CD14-positive monocyte (primary cell): ENCODE data around the gene E2F4. TPM values are rescaled to one million over a fixed set of nuclear protein-coding genes. Genes with fewer than 3 reads are reported as not detected.
A peak's percentile ranks its signal among the peaks of the same experiment; 100 is the strongest.

Experiments used
- DNase-seq, 3 donors: peaks; one replicate each; pipeline ENCODE4 v3.0.0-alpha.2; 2011 to 2022
- H2AFZ ChIP-seq: 2 replicates; pipeline ENCODE4 v1.6.0; 2012; ENCODE audit warnings: mild to moderate bottlenecking, low read depth, low read length, inconsistent platforms; ENCODE audit not compliant: insufficient read depth, poor library complexity, severe bottlenecking
- H3K27ac ChIP-seq, 2 donors: 1 replicate in 1 of 2; 2 replicates in 1 of 2; pipeline ENCODE4 v1.5.1; 2012 to 2013; ENCODE audit warnings: low read length in 2 of 2, control low read depth in 1 of 2, inconsistent platforms in 1 of 2, low read depth in 1 of 2, mild to moderate bottlenecking in 1 of 2
- H3K27me3 ChIP-seq, 2 donors: one replicate each; pipeline versions ENCODE4 v1.6.0 to v1.6.1; 2011 to 2013; ENCODE audit warnings: low read length in 2 of 2; ENCODE audit not compliant: control insufficient read depth in 2 of 2, insufficient read depth in 2 of 2
- H3K36me3 ChIP-seq, 2 donors: replicated peaks in 1 of 2; 1 replicate in 1 of 2; 2 replicates in 1 of 2; pipeline versions ENCODE4 v1.5.1 to v1.6.1; 2012 to 2013; ENCODE audit warnings: low read length in 2 of 2, control low read depth in 1 of 2, inconsistent platforms in 1 of 2, mild to moderate bottlenecking in 1 of 2; ENCODE audit not compliant: insufficient read depth in 2 of 2, control insufficient read depth in 1 of 2
- H3K4me1 ChIP-seq, 2 donors: 1 replicate in 1 of 2; 2 replicates in 1 of 2; pipeline versions ENCODE4 v1.5.1 to v1.6.1; 2012 to 2013; ENCODE audit warnings: low read length in 2 of 2, control low read depth in 1 of 2, inconsistent platforms in 1 of 2, mild to moderate bottlenecking in 1 of 2, moderate library complexity in 1 of 2; ENCODE audit not compliant: insufficient read depth in 2 of 2, control insufficient read depth in 1 of 2
- H3K4me2 ChIP-seq: replicated peaks from 2 replicates; pipeline ENCODE3; 2012; ENCODE audit warnings: low read length, moderate library complexity, mild to moderate bottlenecking; ENCODE audit not compliant: poor library complexity, severe bottlenecking; ENCODE audit errors: extremely low read depth
- H3K4me3 ChIP-seq, 3 experiments: fragments of 200-600 bp in 1 of 3; sonication (generic) in 1 of 3; replicated peaks in 1 of 3; 1 replicate in 2 of 3; 2 replicates in 1 of 3; pipeline ENCODE4 v1.5.1; 2011 to 2013; ENCODE audit warnings: low read length in 3 of 3, mild to moderate bottlenecking in 3 of 3, control low read depth in 2 of 3, low read depth in 2 of 3, inconsistent platforms in 1 of 3, moderate library complexity in 1 of 3
- H3K79me2 ChIP-seq: 2 replicates; pipeline ENCODE4 v1.6.0; 2012; ENCODE audit warnings: mild to moderate bottlenecking, control low read depth, inconsistent platforms, low read length, moderate library complexity; ENCODE audit not compliant: insufficient read depth
- H3K9ac ChIP-seq: 2 replicates; pipeline ENCODE4 v1.6.0; 2017; ENCODE audit warnings: low read length, mild to moderate bottlenecking; ENCODE audit not compliant: insufficient read depth, poor library complexity, severe bottlenecking
- H3K9me3 ChIP-seq, 2 donors: replicated peaks in 1 of 2; 1 replicate in 1 of 2; 2 replicates in 1 of 2; pipeline versions ENCODE4 v1.5.1 to v1.6.1; 2012 to 2013; ENCODE audit warnings: low read length in 2 of 2, control low read depth in 1 of 2; ENCODE audit not compliant: control insufficient read depth in 1 of 2, insufficient read depth in 1 of 2
- H4K20me1 ChIP-seq: 2 replicates; pipeline ENCODE4 v1.6.0; 2012; ENCODE audit warnings: mild to moderate bottlenecking, low read length, control low read depth, moderate library complexity; ENCODE audit not compliant: insufficient read depth
- H3K27ac Mint-ChIP-seq, 7 donors: one replicate each; pipeline ENCODE4 v1.8.0; 2020; ENCODE audit warnings: mild to moderate bottlenecking in 7 of 7, mixed read lengths in 7 of 7, moderate library complexity in 6 of 7, inconsistent platforms in 2 of 7
- H3K27me3 Mint-ChIP-seq, 3 donors: one replicate each; pipeline ENCODE4 v1.8.0; 2021 to 2022; ENCODE audit warnings: low read depth in 3 of 3, mild to moderate bottlenecking in 3 of 3, mixed read lengths in 3 of 3, moderate library complexity in 3 of 3, inconsistent platforms in 1 of 3
- H3K36me3 Mint-ChIP-seq, 2 donors: one replicate each; pipeline ENCODE4 v1.8.0; 2020; ENCODE audit warnings: mixed read lengths in 2 of 2, inconsistent platforms in 1 of 2, mild to moderate bottlenecking in 1 of 2
- H3K4me1 Mint-ChIP-seq: one replicate; pipeline ENCODE4 v1.8.0; 2020; ENCODE audit warnings: mild to moderate bottlenecking, mixed read lengths
- H3K4me3 Mint-ChIP-seq, 2 donors: one replicate each; pipeline ENCODE4 v1.8.0; 2020; ENCODE audit warnings: mild to moderate bottlenecking in 2 of 2, mixed read lengths in 2 of 2, moderate library complexity in 1 of 2
- H3K9me3 Mint-ChIP-seq, 7 donors: one replicate each; pipeline ENCODE4 v1.8.0; 2020 to 2022; ENCODE audit warnings: mixed read lengths in 7 of 7, mild to moderate bottlenecking in 6 of 7, moderate library complexity in 6 of 7, inconsistent platforms in 2 of 7
- WGBS: methylation state at CpG from one replicate; pipeline ENCODE4 v1.1.5; 2013; ENCODE audit warnings: missing lambda C conversion rate; ENCODE audit not compliant: insufficient coverage; 5-methylcytosine and 5-hydroxymethylcytosine counted together
- intact Hi-C, 2 donors: fragments of 100-400 bp; cut with micrococcal nuclease; formaldehyde crosslinking; loops; one replicate each; pipeline versions ENCODE4 v1.15.0 to v1.15.1; 2023
- polyA plus RNA-seq, 3 donors: library from polyadenylated mRNA; depleted of rRNA in 1 of 3; unstranded in 2 of 3; stranded (reverse) in 1 of 3; fragments of 300-500 nt in 2 of 3; fragments of >200 nt in 1 of 3; fragmentation: Illumina TruSeq in 2 of 3; gene quantifications; 1 replicate in 2 of 3; 2 replicates in 1 of 3; pipeline ENCODE4 v1.2.3, GENCODE V29; 2012 to 2021
- TF ChIP-seq, protein P1 (sequence below): fragments of 200-600 bp; IDR thresholded peaks from one replicate; pipeline ENCODE4 v1.8.0; 2022; ENCODE audit warnings: antibody characterized with exemption, mild to moderate bottlenecking

The E2F4 gene
- polyA plus RNA-seq, 3 donors = 53.1 to 191 (median 61.5) TPM

DNA sequence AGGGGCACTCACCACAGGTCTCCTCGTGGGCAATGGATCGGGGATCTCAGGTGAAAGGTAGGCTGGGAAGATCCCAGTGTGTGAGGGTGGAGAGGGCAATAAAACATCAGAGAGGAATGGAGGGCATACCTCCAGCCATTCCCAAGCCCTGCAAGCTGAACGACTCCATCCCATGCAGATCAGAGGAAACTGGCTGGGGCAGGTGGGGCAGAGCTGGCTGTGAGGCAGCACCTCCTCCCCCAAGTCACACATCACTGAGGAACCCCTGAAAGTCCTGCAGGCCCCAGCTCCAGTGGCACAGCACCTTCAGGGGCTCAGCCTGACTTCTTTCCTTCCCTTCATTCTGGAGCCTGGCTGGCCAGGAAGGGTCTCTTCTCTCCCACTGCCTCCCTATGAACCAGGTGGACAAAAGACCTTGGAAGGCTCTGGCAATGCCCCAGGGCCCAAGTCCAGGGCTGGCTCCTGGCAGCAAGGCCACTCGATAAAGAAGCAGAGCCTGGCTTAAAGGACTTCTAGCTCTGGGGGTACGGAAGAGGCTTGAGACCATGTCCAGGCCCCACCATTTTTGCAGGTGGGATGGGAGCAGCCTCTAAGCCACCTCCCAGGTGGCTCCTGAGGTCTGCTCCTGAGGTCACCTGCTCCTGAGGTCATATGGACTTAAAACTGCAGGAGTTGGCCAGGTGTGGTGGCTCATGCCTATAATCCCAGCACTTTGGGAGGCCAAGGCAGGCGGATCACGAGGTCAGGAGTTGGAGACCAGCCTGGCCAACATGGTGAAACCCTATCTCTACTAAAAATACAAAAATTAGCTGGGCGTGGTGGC, 21.5 kb downstream of the E2F4 start:
- Mint-ChIP-seq H3K27me3 (peaks cover 0 to 11% (median 7%) of the 10 kb centered on the region in 3 donors), H3K4me1 (peaks cover 32% of the 10 kb centered on the region), H3K4me3 (no peak overlapping the region), H3K27ac (peak overlapping the region in 1 of 7 donors; percentile 59), H3K36me3 (peaks cover 6 to 7% of the 10 kb centered on the region in 2 donors), H3K9me3 (no peaks in the 10 kb centered on the region)
- H3K4me2 ChIP-seq = no peak overlapping the region
- WGBS = 90% methylated on average over 3 of the region's 8 CpGs
- no peaks in the 10 kb centered on the region for H4K20me1 ChIP-seq
- no peak overlapping the region for H3K9ac ChIP-seq
- H2AFZ ChIP-seq = no peak overlapping the region
- no peaks in the 10 kb centered on the region for H3K9me3 ChIP-seq
- TF ChIP-seq, protein P1, sequence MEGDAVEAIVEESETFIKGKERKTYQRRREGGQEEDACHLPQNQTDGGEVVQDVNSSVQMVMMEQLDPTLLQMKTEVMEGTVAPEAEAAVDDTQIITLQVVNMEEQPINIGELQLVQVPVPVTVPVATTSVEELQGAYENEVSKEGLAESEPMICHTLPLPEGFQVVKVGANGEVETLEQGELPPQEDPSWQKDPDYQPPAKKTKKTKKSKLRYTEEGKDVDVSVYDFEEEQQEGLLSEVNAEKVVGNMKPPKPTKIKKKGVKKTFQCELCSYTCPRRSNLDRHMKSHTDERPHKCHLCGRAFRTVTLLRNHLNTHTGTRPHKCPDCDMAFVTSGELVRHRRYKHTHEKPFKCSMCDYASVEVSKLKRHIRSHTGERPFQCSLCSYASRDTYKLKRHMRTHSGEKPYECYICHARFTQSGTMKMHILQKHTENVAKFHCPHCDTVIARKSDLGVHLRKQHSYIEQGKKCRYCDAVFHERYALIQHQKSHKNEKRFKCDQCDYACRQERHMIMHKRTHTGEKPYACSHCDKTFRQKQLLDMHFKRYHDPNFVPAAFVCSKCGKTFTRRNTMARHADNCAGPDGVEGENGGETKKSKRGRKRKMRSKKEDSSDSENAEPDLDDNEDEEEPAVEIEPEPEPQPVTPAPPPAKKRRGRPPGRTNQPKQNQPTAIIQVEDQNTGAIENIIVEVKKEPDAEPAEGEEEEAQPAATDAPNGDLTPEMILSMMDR = no peak
- no peak overlapping the region for H3K4me3 ChIP-seq
- H3K27ac ChIP-seq = no peak overlapping the region
- no peaks in the 10 kb centered on the region for H3K27me3 ChIP-seq
- DNase-seq = no peak
- intact Hi-C loops = no loop called here
- H3K79me2 ChIP-seq = no peaks in the 10 kb centered on the region
- H3K36me3 ChIP-seq = no peaks in the 10 kb centered on the region
- peaks cover 19 to 21% of the 10 kb centered on the region in 2 donors for H3K4me1 ChIP-seq

DNA sequence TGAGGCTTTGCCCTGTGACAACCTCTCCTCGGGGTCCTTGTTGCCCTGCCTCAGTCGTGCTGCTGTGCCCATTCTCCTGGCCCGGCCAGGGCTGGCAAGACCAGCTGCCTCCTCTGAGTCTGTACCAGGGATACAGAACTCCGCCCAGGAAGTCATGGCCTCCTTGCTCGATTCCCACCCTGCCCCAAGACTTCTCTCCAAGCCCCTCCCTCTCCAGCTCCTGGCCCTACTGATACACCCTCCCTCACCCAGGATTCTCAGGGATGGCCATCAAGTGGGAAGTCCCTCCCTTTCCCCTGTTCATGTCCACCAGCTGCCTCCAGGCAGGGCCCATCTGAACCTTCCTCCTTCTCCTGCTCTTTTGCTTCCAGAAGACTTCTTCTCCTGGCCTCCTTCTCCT, 23.8 kb downstream of the E2F4 start:
- H3K9me3 Mint-ChIP-seq = peaks cover 0 to 2% (median 0%) of the 10 kb centered on the region in 7 donors
- Histone ChIP-seq H3K4me3 (no peak overlapping the region), H3K27me3 (no peaks in the 10 kb centered on the region), H3K27ac (no peak overlapping the region), H3K4me2 (no peak overlapping the region), H3K4me1 (peaks cover 19 to 21% of the 10 kb centered on the region in 2 donors), H3K9ac (no peak overlapping the region), H3K9me3 (no peaks in the 10 kb centered on the region), H3K79me2 (no peaks in the 10 kb centered on the region), H3K36me3 (no peaks in the 10 kb centered on the region), H2AFZ (no peak overlapping the region), H4K20me1 (no peaks in the 10 kb centered on the region)
- peaks cover 0 to 6% (median 5%) of the 10 kb centered on the region in 3 donors for H3K27me3 Mint-ChIP-seq
- peaks cover 6 to 9% of the 10 kb centered on the region in 2 donors for H3K36me3 Mint-ChIP-seq
- H3K4me1 Mint-ChIP-seq = peaks cover 32% of the 10 kb centered on the region
- DNase-seq = no peak
- peak overlapping the region in 2 of 7 donors; percentile 35 to 53 for H3K27ac Mint-ChIP-seq
- TF ChIP-seq, protein P1 = no peak
- no peak overlapping the region for H3K4me3 Mint-ChIP-seq
- intact Hi-C loops = no loop called here
- 70% methylated on average over 4 of the region's 5 CpGs for WGBS
